MG63 (cell line): ENCODE results near the gene GOLGA6L9. TPM values are rescaled to one million over a fixed set of nuclear protein-coding genes. Genes with fewer than 3 reads are reported as not detected.
"Not testable (repeated sequence)": the region's sequence is repeated elsewhere in the genome, so short reads cannot be mapped to it uniquely, and the experiment has no call there.

ENCODE experiments used
- DNase-seq: peaks from one replicate; pipeline ENCODE4 v3.0.0-alpha.2; 2020
- H3K27me3 ChIP-seq: fragments of 250-450 bp; sonication (Bioruptor Pico); 2 replicates; pipeline ENCODE4 v1.5.1; 2020; ENCODE audit warnings: mild to moderate bottlenecking, moderate library complexity
- H3K36me3 ChIP-seq: fragments of 250-450 bp; sonication (Bioruptor Pico); 2 replicates; pipeline ENCODE4 v1.5.1; 2020; ENCODE audit warnings: mild to moderate bottlenecking, moderate library complexity
- H3K4me3 ChIP-seq: fragments of 250-450 bp; sonication (Bioruptor Pico); 2 replicates; pipeline ENCODE4 v1.5.1; 2020; ENCODE audit warnings: mild to moderate bottlenecking, moderate library complexity
- H3K9me3 ChIP-seq: fragments of 250-450 bp; sonication (Bioruptor Pico); 2 replicates; pipeline ENCODE4 v1.5.1; 2020; ENCODE audit warnings: mild to moderate bottlenecking, moderate library complexity
- total RNA-seq: library from RNA; depleted of rRNA; stranded (reverse); fragments of >200 nt; shearing (Covaris generic); gene quantifications from 2 replicates; pipeline ENCODE4 v1.2.3, GENCODE V29; 2014; ENCODE audit warnings: low replicate concordance; rRNA removed

The GOLGA6L9 gene
- total RNA-seq, result 1.3 TPM in 1 of 2 replicates, not detected in the other

GRCh38 chr15:82429693-82430092, at the start of gene GOLGA6L9:
Gene GOLGA6L9, plus strand, starts transcription at chr15:82429816. Its CDS starts 264 bp downstream, at chr15:82430080.
- H3K27me3 ChIP-seq, H3K4me3 ChIP-seq, DNase-seq, H3K36me3 ChIP-seq, H3K9me3 ChIP-seq: not testable (repeated sequence)

GRCh38 chr15:82381330-82381955, 48.2 kb upstream of the GOLGA6L9 start:
- not testable (repeated sequence) for DNase-seq, H3K27me3 ChIP-seq, H3K36me3 ChIP-seq, H3K9me3 ChIP-seq, H3K4me3 ChIP-seq

GRCh38 chr15:82387209-82387608, 42.4 kb upstream of the GOLGA6L9 start:
- H3K27me3 ChIP-seq, H3K9me3 ChIP-seq, H3K4me3 ChIP-seq, H3K36me3 ChIP-seq, DNase-seq: not testable (repeated sequence)

- H3K36me3 ChIP-seq, H3K4me3 ChIP-seq, H3K9me3 ChIP-seq, H3K27me3 ChIP-seq, DNase-seq: not testable (repeated sequence)
Observed at GRCh38 chr15:82390152-82390551, 39.5 kb upstream of the GOLGA6L9 start.

- H3K36me3 ChIP-seq, H3K9me3 ChIP-seq, H3K27me3 ChIP-seq, DNase-seq, H3K4me3 ChIP-seq: not testable (repeated sequence)
Observed at GRCh38 chr15:82392077-82392476, 37.5 kb upstream of the GOLGA6L9 start.

GRCh38 chr15:82393671-82394070, 35.9 kb upstream of the GOLGA6L9 start:
- H3K9me3 ChIP-seq, result no peaks in the 10 kb centered on the region
- H3K4me3 ChIP-seq, result no peak overlapping the region
- no peak for DNase-seq
- no peaks in the 10 kb centered on the region for H3K27me3 ChIP-seq
- no peaks in the 10 kb centered on the region for H3K36me3 ChIP-seq

- H3K4me3 ChIP-seq, H3K27me3 ChIP-seq, H3K9me3 ChIP-seq, H3K36me3 ChIP-seq, DNase-seq: not testable (repeated sequence)
Observed at GRCh38 chr15:82395788-82396187, 33.8 kb upstream of the GOLGA6L9 start.

- Histone ChIP-seq H3K9me3 (no peaks in the 10 kb centered on the region), H3K36me3 (no peaks in the 10 kb centered on the region), H3K27me3 (no peaks in the 10 kb centered on the region), H3K4me3 (no peak overlapping the region)
- DNase-seq, result no peak
Observed at GRCh38 chr15:82397817-82398216, 31.8 kb upstream of the GOLGA6L9 start.

- Histone ChIP-seq H3K27me3 (no peaks in the 10 kb centered on the region), H3K9me3 (no peaks in the 10 kb centered on the region), H3K4me3 (no peak overlapping the region), H3K36me3 (no peaks in the 10 kb centered on the region)
- DNase-seq, result no peak
Observed at GRCh38 chr15:82398785-82399184, 30.8 kb upstream of the GOLGA6L9 start.

- not testable (repeated sequence) for H3K4me3 ChIP-seq, H3K9me3 ChIP-seq, H3K27me3 ChIP-seq, DNase-seq, H3K36me3 ChIP-seq
Observed at GRCh38 chr15:82399366-82400103, 30.1 kb upstream of the GOLGA6L9 start.

- not testable (repeated sequence) for H3K4me3 ChIP-seq, H3K27me3 ChIP-seq, DNase-seq, H3K9me3 ChIP-seq, H3K36me3 ChIP-seq
Observed at GRCh38 chr15:82401918-82402317, 27.7 kb upstream of the GOLGA6L9 start.

GRCh38 chr15:82402341-82402740, 27.3 kb upstream of the GOLGA6L9 start:
- not testable (repeated sequence) for H3K9me3 ChIP-seq, H3K36me3 ChIP-seq, H3K4me3 ChIP-seq, H3K27me3 ChIP-seq, DNase-seq

- not testable (repeated sequence) for DNase-seq, H3K36me3 ChIP-seq, H3K9me3 ChIP-seq, H3K4me3 ChIP-seq, H3K27me3 ChIP-seq
Observed at GRCh38 chr15:82406211-82406610, 23.4 kb upstream of the GOLGA6L9 start.

- not testable (repeated sequence) for H3K27me3 ChIP-seq, H3K9me3 ChIP-seq, H3K36me3 ChIP-seq, DNase-seq, H3K4me3 ChIP-seq
Observed at GRCh38 chr15:82410306-82410705, 19.3 kb upstream of the GOLGA6L9 start.

GRCh38 chr15:82411595-82411994, 18.0 kb upstream of the GOLGA6L9 start:
- H3K9me3 ChIP-seq, DNase-seq, H3K27me3 ChIP-seq, H3K4me3 ChIP-seq, H3K36me3 ChIP-seq: not testable (repeated sequence)

GRCh38 chr15:82414525-82415191, 15.0 kb upstream of the GOLGA6L9 start:
- not testable (repeated sequence) for DNase-seq, H3K27me3 ChIP-seq, H3K9me3 ChIP-seq, H3K36me3 ChIP-seq, H3K4me3 ChIP-seq

GRCh38 chr15:82420516-82420915, 9.1 kb upstream of the GOLGA6L9 start:
- H3K27me3 ChIP-seq, DNase-seq, H3K9me3 ChIP-seq, H3K4me3 ChIP-seq, H3K36me3 ChIP-seq: not testable (repeated sequence)

GRCh38 chr15:82420966-82421365, 8.7 kb upstream of the GOLGA6L9 start:
- DNase-seq, H3K36me3 ChIP-seq, H3K27me3 ChIP-seq, H3K9me3 ChIP-seq, H3K4me3 ChIP-seq: not testable (repeated sequence)
